ENCODE results near the gene RPS25.

Gene RPS25

DNA sequence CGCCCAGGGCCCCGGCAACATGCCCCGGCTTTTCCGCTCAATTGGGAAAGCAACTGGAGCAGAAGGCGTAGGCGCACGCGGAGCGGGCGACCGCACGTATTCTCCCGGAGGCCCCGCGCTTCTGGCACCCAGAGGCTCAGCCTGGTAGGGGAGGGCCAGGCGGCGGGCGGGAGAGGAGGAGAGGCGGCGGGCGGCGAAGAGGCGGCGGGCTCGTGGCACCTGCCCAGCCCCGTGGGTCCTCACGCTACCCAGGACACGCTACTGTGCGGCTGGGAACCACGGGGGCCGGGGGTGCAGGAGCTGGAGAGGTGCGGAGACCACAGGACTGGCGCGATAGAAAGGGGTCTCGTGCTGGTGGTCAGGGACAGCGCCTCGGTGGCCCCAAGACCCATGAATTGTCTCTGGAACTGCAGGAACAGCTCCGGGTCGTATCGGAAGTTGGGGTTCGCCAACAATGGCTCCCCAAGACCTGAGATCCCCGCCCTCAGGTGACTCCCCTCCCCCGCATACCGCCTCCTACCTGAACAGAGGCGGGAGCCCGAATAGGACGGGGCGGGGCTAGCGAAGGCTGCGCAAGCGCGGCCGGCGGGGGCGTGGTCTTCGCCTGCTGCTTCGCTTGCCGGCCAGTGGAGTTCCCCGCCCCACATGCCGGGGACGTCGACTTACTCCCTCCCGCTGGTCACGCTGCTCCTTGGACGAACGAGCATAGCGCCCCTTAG is 12.3 kb upstream of the RPS25 start, which contains the start of gene SLC37A4:
SLC37A4 (minus strand) TSS at position 549 of the 719 bp plus-strand sequence.
- no peaks in the 10 kb centered on the region for H3K27me3 ChIP-seq (ENCODE audit: insufficient read depth, low read depth, severe bottlenecking)
- peak within 1 kb of the TSS; percentile 73 for H3K4me3 ChIP-seq (ENCODE audit: low read depth, low read length)
- TF ChIP-seq, protein P1, sequence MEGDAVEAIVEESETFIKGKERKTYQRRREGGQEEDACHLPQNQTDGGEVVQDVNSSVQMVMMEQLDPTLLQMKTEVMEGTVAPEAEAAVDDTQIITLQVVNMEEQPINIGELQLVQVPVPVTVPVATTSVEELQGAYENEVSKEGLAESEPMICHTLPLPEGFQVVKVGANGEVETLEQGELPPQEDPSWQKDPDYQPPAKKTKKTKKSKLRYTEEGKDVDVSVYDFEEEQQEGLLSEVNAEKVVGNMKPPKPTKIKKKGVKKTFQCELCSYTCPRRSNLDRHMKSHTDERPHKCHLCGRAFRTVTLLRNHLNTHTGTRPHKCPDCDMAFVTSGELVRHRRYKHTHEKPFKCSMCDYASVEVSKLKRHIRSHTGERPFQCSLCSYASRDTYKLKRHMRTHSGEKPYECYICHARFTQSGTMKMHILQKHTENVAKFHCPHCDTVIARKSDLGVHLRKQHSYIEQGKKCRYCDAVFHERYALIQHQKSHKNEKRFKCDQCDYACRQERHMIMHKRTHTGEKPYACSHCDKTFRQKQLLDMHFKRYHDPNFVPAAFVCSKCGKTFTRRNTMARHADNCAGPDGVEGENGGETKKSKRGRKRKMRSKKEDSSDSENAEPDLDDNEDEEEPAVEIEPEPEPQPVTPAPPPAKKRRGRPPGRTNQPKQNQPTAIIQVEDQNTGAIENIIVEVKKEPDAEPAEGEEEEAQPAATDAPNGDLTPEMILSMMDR (IDR thresholded peaks at IDR 0.05; ENCODE audit: low read depth, low read length): peak; percentile 92
- peak; percentile 99 for DNase-seq
- no peaks in the 10 kb centered on the region for H3K9me3 ChIP-seq (ENCODE audit: severe bottlenecking)
- peaks cover 40% of the 10 kb centered on the region for H3K36me3 ChIP-seq
- H3K27ac ChIP-seq: peak within 1 kb of the TSS; percentile 97

DNA sequence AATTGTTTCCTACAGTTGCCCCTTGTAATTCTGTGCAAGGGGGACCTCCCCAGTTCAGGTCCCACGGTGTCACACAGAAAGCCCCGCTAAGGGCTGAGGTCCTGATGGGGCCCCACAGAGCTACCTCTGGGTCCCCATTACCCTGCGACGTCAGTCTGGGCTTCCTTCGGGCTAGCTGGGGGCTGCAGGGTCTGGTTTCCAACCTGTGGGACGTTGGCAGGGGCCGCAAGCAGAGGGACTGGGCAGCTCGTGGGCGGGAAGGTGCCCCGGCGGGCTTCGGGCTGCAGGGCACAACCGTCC is 11.8 kb upstream of the RPS25 start:
- TF ChIP-seq, protein P1 (IDR thresholded peaks at IDR 0.05; ENCODE audit: low read depth, low read length): no peak
- no peak for DNase-seq
- H3K27ac ChIP-seq: peak overlapping the region; percentile 97
- no peaks in the 10 kb centered on the region for H3K27me3 ChIP-seq (ENCODE audit: insufficient read depth, low read depth, severe bottlenecking)
- H3K9me3 ChIP-seq (ENCODE audit: severe bottlenecking): no peaks in the 10 kb centered on the region
- H3K36me3 ChIP-seq: peaks cover 45% of the 10 kb centered on the region
- H3K4me3 ChIP-seq (ENCODE audit: low read depth, low read length): peak overlapping the region; percentile 73

DNA sequence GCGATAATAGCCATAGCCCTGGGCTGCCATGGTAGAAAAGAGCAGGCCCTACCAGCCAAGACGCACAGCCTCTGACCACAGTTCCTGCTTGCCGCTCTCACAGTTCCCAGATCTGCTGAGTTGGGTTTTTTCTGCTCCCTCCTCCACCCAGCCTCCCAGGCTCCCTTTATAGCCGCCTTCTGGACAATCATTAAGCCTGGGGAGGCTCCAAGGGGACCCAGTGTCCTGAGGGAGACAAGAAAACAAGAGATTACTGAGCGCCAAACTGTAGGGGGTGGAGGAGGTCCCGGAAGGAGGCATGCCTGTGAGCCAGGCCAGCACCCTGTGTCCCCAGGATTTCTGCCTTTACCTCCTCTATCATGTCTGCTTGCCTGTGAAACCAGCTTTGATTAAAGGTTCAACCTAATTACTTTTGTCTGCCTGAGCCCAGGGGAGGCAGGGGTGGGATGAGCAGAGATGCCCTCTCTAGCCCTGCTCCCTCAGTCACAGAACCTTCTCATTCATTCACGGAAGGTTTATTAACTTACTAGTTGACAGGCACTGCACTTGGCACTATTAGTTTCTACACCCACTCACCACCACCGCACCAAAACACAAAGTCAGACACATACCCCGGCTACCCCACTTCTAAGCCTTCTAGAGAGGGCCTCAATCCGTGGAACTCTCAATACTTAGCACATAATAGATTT is 11.3 kb upstream of the RPS25 start:
- Histone ChIP-seq H3K27ac (peak overlapping the region; percentile 97), H3K9me3 (ENCODE audit: severe bottlenecking) (no peaks in the 10 kb centered on the region), H3K4me3 (ENCODE audit: low read depth, low read length) (peak overlapping the region; percentile 73), H3K27me3 (ENCODE audit: insufficient read depth, low read depth, severe bottlenecking) (no peaks in the 10 kb centered on the region), H3K36me3 (peaks cover 50% of the 10 kb centered on the region)
- TF ChIP-seq, protein P1 (IDR thresholded peaks at IDR 0.05; ENCODE audit: low read depth, low read length): no peak
- peak; percentile 83 for DNase-seq

DNA sequence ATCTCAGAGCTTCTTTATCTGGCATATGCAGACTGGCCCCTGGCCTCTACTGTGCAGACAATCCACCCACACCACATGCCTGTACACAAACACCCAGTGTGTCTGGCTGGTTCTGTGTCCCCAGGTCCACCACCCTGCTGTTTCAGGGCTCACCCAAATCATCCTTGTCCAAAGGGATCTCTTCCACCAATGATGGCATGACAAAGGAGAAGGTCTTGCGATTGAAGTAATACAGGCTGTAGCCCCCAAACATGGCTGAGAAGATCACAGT is 10.9 kb upstream of the RPS25 start:
- TF ChIP-seq, protein P1 (IDR thresholded peaks at IDR 0.05; ENCODE audit: low read depth, low read length): no peak
- peak overlapping the region; percentile 73 for H3K4me3 ChIP-seq (ENCODE audit: low read depth, low read length)
- H3K9me3 ChIP-seq (ENCODE audit: severe bottlenecking): no peaks in the 10 kb centered on the region
- H3K36me3 ChIP-seq: peaks cover 55% of the 10 kb centered on the region
- no peak for DNase-seq
- H3K27me3 ChIP-seq (ENCODE audit: insufficient read depth, low read depth, severe bottlenecking): no peaks in the 10 kb centered on the region
- H3K27ac ChIP-seq: peak overlapping the region; percentile 97

DNA sequence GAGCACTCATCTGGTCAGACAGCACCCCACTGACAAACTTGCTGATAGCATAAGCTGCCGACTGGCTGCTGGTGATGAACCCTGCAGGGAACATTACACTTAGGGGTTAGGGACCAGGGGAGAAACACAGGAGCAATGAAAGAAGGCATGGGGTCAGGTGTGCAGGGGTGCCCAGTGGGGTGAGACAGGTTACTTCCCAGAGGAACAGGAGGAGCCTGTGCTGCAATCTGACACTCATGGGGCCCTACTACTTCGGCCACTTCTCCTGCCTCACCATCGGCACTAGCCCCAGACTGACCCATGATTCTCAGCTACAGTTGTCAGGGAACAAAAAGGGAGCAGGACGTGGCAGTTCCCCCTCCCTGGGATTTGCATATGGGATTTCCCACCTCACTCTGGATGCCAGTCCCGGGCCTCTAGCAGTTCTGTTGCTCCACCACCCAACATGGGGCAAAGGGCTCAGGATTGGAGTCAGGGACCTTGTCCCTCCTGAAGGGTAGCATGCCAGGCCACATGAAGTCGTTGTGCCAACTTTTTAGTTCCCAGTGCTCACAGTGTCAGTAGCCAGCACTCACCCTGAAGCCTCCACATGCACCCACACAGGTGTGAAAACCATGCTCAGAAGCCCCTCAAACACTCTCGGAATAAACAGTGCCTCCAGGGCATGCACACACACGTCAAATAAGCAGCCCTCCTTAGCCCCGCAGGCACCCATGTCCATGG is 10.4 kb upstream of the RPS25 start:
- TF ChIP-seq, protein P1 (IDR thresholded peaks at IDR 0.05; ENCODE audit: low read depth, low read length): no peak
- H3K27me3 ChIP-seq (ENCODE audit: insufficient read depth, low read depth, severe bottlenecking): no peaks in the 10 kb centered on the region
- peak overlapping the region; percentile 73; the same call in 1 of the 2 replicates for H3K4me3 ChIP-seq (ENCODE audit: low read depth, low read length)
- H3K9me3 ChIP-seq (ENCODE audit: severe bottlenecking): no peaks in the 10 kb centered on the region
- no peak for DNase-seq
- peaks cover 60% of the 10 kb centered on the region for H3K36me3 ChIP-seq
- peak overlapping the region; percentile 97 for H3K27ac ChIP-seq
